ENCODE measurements around the gene MAP1B.
A peak's percentile ranks its signal among the peaks of the same experiment; 100 is the strongest.

The MAP1B gene

GRCh38 chr5:72256536-72256935 is 149.3 kb downstream of the MAP1B start:
- peak; percentile 40 for DNase-seq
